Fibroblast of pulmonary artery (primary cell): ENCODE data around the gene PI4K2B.
"Not testable (repeated sequence)": the region's sequence is repeated elsewhere in the genome, so short reads cannot be mapped to it uniquely, and the experiment has no call there.

Experiments used
- DNase-seq: peaks from one replicate; pipeline ENCODE4 v3.0.0-alpha.2; 2010; ENCODE audit warnings: low read depth
- H3K4me3 ChIP-seq: replicated peaks from 2 replicates; pipeline ENCODE4 v1.5.1; 2011; ENCODE audit warnings: low read depth, mild to moderate bottlenecking, control low read depth, low read length, moderate library complexity
- CTCF ChIP-seq: IDR thresholded peaks from 2 replicates; pipeline ENCODE4 v1.5.1; 2011; ENCODE audit warnings: mild to moderate bottlenecking, control low read depth, low read length, inconsistent platforms; ENCODE audit errors: missing control alignments

The PI4K2B gene

GRCh38 chr4:25233194-25233593 lies 639 bp upstream of the PI4K2B start:
- peak overlapping the region; percentile 88 for H3K4me3 ChIP-seq

GRCh38 chr4:25234390-25235370 lies 847 bp downstream of the PI4K2B start:
- peak; percentile 89 for DNase-seq
- H3K4me3 ChIP-seq, result peak overlapping the region; percentile 88
- peak; percentile 60 for TF ChIP-seq CTCF

More at GRCh38 chr4:25233194-25233593, 639 bp upstream of the PI4K2B start:
- no peak for TF ChIP-seq CTCF
- DNase-seq, result no peak

GRCh38 chr4:25235401-25235800 lies 1.6 kb downstream of the PI4K2B start:
- H3K4me3 ChIP-seq, result peak overlapping the region; percentile 88
- no peak for DNase-seq
- TF ChIP-seq CTCF, result no peak

- not testable (repeated sequence) for H3K4me3 ChIP-seq, DNase-seq
These were observed 2.2 kb downstream of the PI4K2B start for GRCh38 chr4:25236030-25236429.

GRCh38 chr4:25236971-25237370 lies 3.1 kb downstream of the PI4K2B start:
- TF ChIP-seq CTCF, result no peak
- H3K4me3 ChIP-seq, result no peak overlapping the region
- DNase-seq, result no peak

- no peak for TF ChIP-seq CTCF
- DNase-seq, result no peak
- H3K4me3 ChIP-seq, result no peak overlapping the region
These were observed 4.2 kb downstream of the PI4K2B start for GRCh38 chr4:25238052-25238451.

GRCh38 chr4:25239528-25239927 lies 5.7 kb downstream of the PI4K2B start:
- DNase-seq, H3K4me3 ChIP-seq: not testable (repeated sequence)

GRCh38 chr4:25240754-25241210 lies 6.9 kb downstream of the PI4K2B start:
- not testable (repeated sequence) for H3K4me3 ChIP-seq, DNase-seq

- not testable (repeated sequence) for DNase-seq, H3K4me3 ChIP-seq
These were observed 8.4 kb downstream of the PI4K2B start for GRCh38 chr4:25242195-25242594.
